HepG2 (cell line): ENCODE measurements around the gene FAM221B.

Source experiments
- CBX1 ChIP-seq: IDR thresholded peaks from one replicate; pipeline ENCODE4 v1.6.1; 2016; ENCODE audit warnings: antibody characterized with exemption, low read depth
- CBX2 ChIP-seq, 2 experiments: fragments of 200-600 bp in 1 of 2; sonication (generic); formaldehyde crosslinking in 1 of 2; IDR thresholded peaks; 2 replicates each; pipeline versions ENCODE4 v1.7.0 to v1.8.1; 2018 to 2022; ENCODE audit warnings: low read depth in 2 of 2, low read length in 1 of 2, mild to moderate bottlenecking in 1 of 2, missing genetic modification reagents in 1 of 2
- CHD2 ChIP-seq: IDR thresholded peaks from 2 replicates; pipeline ENCODE4 v1.6.1; 2011; ENCODE audit warnings: low read depth, low read length, improper control_type of control experiment
- EP300 ChIP-seq, 3 experiments: sonication (generic) in 1 of 3; formaldehyde crosslinking in 1 of 3; IDR thresholded peaks; 2 replicates each; pipeline versions ENCODE4 v1.5.1 to v1.6.1; 2011 to 2020; ENCODE audit warnings: low read depth in 2 of 3, low read length in 2 of 3, borderline replicate concordance in 1 of 3, improper control_type of control experiment in 1 of 3, mild to moderate bottlenecking in 1 of 3, missing genetic modification reagents in 1 of 3, moderate library complexity in 1 of 3
- GABPA ChIP-seq, 2 experiments: IDR thresholded peaks; 2 replicates each; pipeline ENCODE4 v1.6.1; 2011 to 2016; ENCODE audit warnings: low read depth in 2 of 2, low read length in 1 of 2, missing biosample characterization in 1 of 2, missing genetic modification characterization in 1 of 2
- GPN1 ChIP-seq: sonication (generic); formaldehyde crosslinking; IDR thresholded peaks from 2 replicates; pipeline ENCODE4 v1.5.1; 2020; ENCODE audit warnings: missing genetic modification reagents, borderline replicate concordance
- HNF4A ChIP-seq: sonication (generic); formaldehyde crosslinking; IDR thresholded peaks from 2 replicates; pipeline ENCODE4 v1.4.0; 2020; ENCODE audit warnings: missing genetic modification reagents

DNA sequence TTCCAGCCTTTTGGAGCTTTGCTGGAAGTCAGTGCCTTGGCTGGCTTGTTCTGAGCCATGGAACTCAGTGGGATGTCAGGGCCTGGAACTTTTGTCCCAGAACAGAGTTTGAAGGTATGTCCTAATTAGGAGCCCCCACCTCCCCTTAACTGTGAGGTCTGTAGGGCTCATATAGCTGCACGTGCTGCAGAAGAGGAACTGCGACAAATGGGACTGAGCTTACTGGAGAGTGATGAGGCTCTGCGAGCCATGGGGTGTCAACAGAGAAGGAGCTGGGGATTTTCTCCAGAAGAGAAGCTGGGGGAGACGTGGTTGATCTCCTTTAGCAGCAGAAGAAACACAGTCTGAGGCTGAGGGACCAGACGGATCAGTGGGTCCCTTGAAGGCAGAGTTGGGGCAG lies 11.4 kb upstream of the FAM221B start:
- TF ChIP-seq CHD2 (no peak), EP300 (IDR thresholded peaks at IDR 0.05; ENCODE audit: low read depth in 2 of 2, low read length in 2 of 2) (no peak), EP300 (CRISPR knock-in tag; IDR thresholded peaks at IDR 0.05; ENCODE audit: borderline replicate concordance) (no peak), CBX1 (no peak), GABPA (IDR thresholded peaks at IDR 0.05; ENCODE audit: low read depth, low read length) (no peak), GABPA (CRISPR knock-in tag; IDR thresholded peaks at IDR 0.05; ENCODE audit: low read depth) (no peak), CBX2 (IDR thresholded peaks at IDR 0.05; ENCODE audit: low read depth, low read length) (no peak), CBX2 (CRISPR knock-in tag; IDR thresholded peaks at IDR 0.05; ENCODE audit: low read depth) (no peak), GPN1 (CRISPR knock-in tag) (no peak), HNF4A (CRISPR knock-in tag) (no peak)
